Panc1 (cell line): ENCODE measurements around the gene CHRNB1.

ENCODE experiments used
- POLR2AphosphoS5 ChIP-seq: IDR thresholded peaks from 2 replicates; pipeline ENCODE4 v1.6.1; 2012; ENCODE audit warnings: mild to moderate bottlenecking, low read depth, low read length, moderate library complexity
- SIN3A ChIP-seq: IDR thresholded peaks from 2 replicates; pipeline ENCODE4 v1.6.1; 2012; ENCODE audit warnings: low read depth, mild to moderate bottlenecking, low read length, moderate library complexity, borderline replicate concordance; ENCODE audit not compliant: insufficient read depth
- TCF7L2 ChIP-seq: IDR thresholded peaks from 2 replicates; pipeline ENCODE4 v1.6.1; 2011; ENCODE audit warnings: mild to moderate bottlenecking, low read depth, low read length, inconsistent platforms
- TF ChIP-seq, protein P1 (sequence below): fragments of 450-650 bp; IDR thresholded peaks from 2 replicates; pipeline ENCODE4 v1.5.1; 2017; ENCODE audit warnings: mild to moderate bottlenecking
- TF ChIP-seq, protein P2 (sequence below), 2 experiments: IDR thresholded peaks; 2 replicates each; pipeline ENCODE4 v1.6.1; 2011 to 2012; ENCODE audit warnings: low read depth in 2 of 2, control low read depth in 1 of 2, low read length in 1 of 2, mild to moderate bottlenecking in 1 of 2, moderate library complexity in 1 of 2; ENCODE audit not compliant: insufficient read depth in 1 of 2

DNA sequence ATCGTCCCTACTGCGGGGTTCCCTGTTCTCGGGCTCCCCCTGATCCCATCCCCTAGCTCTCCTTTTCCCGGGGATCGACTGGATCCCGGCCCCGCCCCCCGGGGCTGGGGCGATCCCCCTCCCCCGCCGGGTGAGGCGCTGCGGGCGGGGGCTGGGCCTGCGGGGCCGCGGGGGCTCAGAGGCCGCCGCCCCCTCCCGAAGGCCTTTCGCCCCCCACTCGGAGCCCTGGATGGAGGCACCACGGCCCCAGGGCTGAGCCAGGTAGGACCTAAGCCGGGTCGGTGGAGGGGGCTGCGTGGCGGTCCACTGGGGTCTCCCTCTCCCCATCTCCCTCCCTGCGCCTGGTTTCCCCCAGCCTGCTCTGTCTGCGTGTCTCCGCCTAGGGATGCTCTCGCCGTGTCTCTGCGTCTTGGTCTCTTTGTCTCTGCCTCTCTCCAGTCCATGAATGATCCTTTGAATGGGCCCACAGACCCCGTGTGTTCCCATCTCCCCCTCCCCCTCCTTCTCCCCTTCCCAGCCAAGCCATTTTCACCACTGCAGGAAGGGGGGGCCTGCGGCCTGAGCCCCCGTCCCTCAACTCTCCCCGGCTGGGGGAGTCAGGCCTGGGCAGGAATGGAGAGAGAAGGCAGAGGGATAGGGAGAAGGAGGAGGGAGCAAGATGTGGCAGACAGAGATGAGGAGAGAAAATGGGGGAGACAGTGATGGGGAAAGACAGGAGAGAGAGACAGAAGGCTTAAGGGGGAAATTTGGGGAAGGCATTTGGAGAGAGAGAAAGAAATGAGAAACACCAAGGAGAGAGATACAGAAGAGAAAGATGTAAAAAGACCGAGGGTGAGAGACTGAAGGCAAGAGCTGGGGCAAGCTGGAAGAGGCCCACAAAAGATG, 39.3 kb upstream of the CHRNB1 start:
- TF ChIP-seq, protein P1, sequence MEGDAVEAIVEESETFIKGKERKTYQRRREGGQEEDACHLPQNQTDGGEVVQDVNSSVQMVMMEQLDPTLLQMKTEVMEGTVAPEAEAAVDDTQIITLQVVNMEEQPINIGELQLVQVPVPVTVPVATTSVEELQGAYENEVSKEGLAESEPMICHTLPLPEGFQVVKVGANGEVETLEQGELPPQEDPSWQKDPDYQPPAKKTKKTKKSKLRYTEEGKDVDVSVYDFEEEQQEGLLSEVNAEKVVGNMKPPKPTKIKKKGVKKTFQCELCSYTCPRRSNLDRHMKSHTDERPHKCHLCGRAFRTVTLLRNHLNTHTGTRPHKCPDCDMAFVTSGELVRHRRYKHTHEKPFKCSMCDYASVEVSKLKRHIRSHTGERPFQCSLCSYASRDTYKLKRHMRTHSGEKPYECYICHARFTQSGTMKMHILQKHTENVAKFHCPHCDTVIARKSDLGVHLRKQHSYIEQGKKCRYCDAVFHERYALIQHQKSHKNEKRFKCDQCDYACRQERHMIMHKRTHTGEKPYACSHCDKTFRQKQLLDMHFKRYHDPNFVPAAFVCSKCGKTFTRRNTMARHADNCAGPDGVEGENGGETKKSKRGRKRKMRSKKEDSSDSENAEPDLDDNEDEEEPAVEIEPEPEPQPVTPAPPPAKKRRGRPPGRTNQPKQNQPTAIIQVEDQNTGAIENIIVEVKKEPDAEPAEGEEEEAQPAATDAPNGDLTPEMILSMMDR, result no peak
- TF ChIP-seq, protein P2, sequence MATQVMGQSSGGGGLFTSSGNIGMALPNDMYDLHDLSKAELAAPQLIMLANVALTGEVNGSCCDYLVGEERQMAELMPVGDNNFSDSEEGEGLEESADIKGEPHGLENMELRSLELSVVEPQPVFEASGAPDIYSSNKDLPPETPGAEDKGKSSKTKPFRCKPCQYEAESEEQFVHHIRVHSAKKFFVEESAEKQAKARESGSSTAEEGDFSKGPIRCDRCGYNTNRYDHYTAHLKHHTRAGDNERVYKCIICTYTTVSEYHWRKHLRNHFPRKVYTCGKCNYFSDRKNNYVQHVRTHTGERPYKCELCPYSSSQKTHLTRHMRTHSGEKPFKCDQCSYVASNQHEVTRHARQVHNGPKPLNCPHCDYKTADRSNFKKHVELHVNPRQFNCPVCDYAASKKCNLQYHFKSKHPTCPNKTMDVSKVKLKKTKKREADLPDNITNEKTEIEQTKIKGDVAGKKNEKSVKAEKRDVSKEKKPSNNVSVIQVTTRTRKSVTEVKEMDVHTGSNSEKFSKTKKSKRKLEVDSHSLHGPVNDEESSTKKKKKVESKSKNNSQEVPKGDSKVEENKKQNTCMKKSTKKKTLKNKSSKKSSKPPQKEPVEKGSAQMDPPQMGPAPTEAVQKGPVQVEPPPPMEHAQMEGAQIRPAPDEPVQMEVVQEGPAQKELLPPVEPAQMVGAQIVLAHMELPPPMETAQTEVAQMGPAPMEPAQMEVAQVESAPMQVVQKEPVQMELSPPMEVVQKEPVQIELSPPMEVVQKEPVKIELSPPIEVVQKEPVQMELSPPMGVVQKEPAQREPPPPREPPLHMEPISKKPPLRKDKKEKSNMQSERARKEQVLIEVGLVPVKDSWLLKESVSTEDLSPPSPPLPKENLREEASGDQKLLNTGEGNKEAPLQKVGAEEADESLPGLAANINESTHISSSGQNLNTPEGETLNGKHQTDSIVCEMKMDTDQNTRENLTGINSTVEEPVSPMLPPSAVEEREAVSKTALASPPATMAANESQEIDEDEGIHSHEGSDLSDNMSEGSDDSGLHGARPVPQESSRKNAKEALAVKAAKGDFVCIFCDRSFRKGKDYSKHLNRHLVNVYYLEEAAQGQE (IDR thresholded peaks at IDR 0.05; ENCODE audit: insufficient read depth in 1 of 2, low read depth in 2 of 2, low read length in 1 of 2), result no peak
- no peak for TF ChIP-seq POLR2AphosphoS5
- TF ChIP-seq TCF7L2, result no peak
- TF ChIP-seq SIN3A, result no peak
